GM18873 (cell line): ENCODE measurements around the gene CORO2A.
"Not testable (repeated sequence)": the region's sequence is repeated elsewhere in the genome, so short reads cannot be mapped to it uniquely, and the experiment has no call there.

Experiments used
- ATAC-seq: cut with Tn5 transposase; IDR thresholded peaks from one replicate; pipeline ENCODE4 v1.9.1; 2021; ENCODE audit warnings: mild to moderate bottlenecking, moderate library complexity, moderate number of reproducible peaks; ENCODE audit not compliant: unreplicated experiment, low FRiP score

CORO2A gene

GRCh38 chr9:98146101-98146991 is 46.1 kb downstream of the CORO2A start:
- peak; percentile 36 for ATAC-seq

DNA sequence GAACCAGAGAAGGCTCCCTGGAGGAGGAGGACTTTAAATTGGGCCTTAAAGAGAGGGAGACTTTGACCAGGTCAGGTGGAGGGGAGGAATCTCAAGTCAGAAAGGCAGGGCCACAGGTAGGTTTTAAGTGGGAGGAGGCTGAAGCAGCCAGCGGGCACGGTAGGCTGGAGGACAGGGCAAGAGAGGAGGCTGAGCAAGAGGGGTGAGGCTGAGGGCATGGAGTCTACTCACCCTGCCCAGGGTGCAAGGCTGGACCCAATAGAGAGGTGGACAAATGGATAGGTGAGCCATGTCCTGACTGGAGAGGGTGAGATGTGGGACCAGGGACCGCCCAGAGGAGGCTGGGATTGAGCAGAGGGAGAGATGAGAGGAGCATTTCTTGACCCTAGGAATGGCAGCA is 47.8 kb downstream of the CORO2A start:
- ATAC-seq, result no peak

DNA sequence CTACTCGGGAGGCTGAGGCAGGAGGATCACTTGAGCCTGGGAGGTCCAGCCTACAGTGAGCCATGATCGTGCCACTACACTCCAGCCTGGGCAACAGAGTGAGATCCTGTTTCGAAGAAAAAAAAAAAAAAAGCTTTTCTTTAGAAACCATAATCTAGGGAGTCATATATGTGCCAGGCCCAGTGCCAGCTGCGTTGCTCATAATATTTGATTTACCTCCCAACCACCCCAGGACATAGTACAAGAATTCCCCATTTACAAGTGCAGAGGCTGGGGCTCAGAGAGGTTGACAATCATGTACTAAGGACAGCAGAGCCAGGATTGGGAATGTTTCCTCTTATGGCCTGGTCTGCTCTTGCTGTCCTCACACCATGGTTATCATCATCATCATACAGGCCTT is 48.4 kb downstream of the CORO2A start:
- ATAC-seq, result no peak

GRCh38 chr9:98142925-98143481 is 49.4 kb downstream of the CORO2A start:
- no peak for ATAC-seq

GRCh38 chr9:98142182-98142907 is 50.1 kb downstream of the CORO2A start:
- ATAC-seq, result no peak

DNA sequence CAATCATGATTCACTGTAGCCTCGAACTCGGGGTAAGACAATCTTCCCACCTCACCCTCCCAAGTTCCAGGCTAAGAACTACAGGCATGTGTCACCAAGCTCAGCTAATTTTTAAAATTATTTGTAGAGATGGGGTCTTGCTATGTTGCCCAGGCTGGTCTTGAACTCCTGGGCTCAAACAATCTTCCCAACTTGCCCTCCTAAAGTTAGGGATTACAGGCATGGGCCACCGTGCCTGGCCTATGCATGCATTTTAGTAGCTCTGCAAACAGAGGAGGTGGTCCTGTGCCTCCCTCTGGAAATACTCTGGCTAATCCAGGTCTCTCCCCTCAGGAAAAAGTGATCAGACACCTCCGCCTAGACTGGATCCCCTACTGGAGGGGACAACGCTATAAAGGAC is 51.9 kb downstream of the CORO2A start:
- ATAC-seq, result no peak

- ATAC-seq, result no peak
Observed at GRCh38 chr9:98136489-98136888, 55.9 kb downstream of the CORO2A start.

DNA sequence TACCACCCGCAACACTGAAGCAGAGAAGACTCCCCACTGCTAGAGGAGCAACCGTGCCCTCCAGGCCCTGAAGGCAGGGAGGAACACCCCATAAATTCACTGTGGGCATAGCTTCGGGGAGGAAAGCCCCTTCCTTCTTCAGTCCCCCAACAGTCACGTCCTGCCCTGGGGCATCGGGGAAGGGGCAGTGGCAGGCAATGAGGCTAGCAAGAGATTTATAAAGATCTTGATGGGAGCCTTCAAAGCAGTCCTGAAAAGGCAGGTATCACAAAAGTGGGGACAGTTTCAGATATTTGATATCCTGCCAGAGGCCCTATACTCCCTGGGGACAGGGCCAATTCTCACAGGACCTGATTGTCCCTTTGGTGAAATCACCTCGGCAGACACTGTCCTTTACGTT is 56.5 kb downstream of the CORO2A start:
- ATAC-seq, result no peak

- ATAC-seq, result no peak
Observed at GRCh38 chr9:98135558-98135934, 56.9 kb downstream of the CORO2A start.

DNA sequence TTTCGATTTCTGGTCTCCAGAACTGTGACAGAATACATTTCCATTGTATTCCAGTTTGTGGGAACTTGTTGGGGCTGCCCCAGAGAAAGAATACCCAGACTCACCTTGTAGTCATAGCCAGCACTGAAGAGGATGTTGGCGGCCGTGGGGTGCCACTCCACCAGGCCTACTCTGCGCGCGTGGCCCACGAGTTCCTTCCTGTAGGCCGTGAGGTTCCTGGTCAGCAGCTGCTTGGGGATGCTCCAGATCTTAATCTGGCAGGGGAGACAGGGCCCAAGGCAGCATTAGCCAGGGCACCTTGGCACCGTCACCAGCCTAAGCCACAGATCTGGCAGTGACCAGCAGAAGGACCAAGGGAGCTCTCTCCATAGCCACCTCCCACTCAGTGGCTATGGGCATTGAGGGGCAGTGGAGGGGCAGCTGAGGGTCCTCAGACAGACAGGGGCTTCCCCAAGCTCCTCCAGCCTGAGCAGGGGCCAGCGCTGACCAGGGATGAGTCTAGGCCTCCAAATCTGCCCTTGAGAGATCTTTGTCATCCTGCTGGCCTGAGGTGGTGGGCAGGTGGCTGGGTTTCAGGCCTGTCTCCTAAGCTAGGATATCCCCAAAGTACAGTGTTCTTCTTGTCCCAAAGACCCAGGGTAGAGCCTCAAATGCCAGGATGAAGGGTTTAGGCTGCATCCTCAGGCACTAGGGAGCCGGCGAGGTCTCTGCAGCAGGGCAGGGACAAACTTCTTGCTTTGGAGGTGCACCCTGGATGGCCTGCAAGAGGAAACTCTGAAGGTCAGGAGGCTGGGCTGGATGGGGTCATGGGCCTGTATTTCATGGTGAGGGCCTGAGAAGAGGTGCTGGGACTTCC is 57.5 kb downstream of the CORO2A start:
- ATAC-seq, result no peak

DNA sequence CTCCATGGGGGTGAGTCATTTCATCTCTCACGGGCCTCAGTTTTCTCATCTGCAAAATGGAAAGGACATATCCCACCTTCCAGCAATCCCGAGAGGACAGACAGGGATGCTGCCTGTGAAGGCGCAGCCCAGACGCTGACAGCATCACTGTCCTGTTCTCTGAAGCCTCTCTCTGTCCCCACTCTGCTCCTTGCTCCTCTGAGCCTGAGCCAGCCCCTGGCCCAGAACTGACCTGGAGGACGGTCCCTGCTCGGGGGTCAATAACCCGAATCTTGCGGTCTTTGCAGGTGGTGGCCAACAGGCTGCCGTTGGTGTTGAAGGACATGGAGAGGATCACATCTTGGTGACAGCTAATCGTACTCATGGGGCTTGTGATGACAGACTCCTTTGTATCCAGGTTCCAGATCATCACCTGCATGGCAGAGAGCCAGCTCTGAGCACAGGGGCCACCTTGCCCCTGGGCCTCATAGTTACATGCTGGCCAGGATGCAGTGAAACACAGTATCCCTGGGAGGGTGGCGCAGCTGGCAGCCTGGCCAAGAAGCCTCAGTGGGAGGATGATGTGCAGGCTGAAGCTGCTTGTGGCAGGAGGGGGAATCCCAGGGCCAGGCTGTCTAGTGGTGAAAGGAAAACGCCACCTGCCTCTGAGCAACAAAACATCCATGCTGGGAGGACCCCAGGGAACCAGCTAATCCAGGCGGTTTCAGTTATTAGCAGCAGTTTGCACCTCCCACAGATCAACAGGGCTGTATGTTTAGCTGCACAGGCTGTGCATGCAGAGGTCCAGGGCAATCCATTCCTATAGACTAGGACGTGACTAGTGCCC is 59.4 kb downstream of the CORO2A start:
- ATAC-seq, result no peak

DNA sequence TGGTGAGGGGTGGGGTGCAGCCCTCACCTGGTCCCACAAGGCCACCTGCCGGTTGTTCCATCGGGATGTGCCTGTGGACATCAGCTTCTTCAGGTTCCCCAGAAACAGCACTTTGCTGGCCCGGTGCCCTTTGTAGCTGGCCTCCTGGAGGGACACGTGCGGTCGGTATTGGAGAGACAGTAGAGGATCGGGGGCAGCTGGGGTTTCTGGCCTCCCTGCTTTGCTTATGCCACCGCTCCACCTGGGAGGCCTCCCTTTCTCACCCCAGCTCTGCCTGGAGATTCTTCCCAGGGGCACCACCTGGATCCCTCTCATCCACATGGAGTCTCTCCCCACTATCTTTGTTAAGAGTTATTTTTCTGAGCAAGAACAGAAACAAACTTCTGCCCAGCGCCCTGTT is 60.3 kb downstream of the CORO2A start:
- no peak for ATAC-seq

- no peak for ATAC-seq
Observed at GRCh38 chr9:98130576-98131228, 61.7 kb downstream of the CORO2A start.

DNA sequence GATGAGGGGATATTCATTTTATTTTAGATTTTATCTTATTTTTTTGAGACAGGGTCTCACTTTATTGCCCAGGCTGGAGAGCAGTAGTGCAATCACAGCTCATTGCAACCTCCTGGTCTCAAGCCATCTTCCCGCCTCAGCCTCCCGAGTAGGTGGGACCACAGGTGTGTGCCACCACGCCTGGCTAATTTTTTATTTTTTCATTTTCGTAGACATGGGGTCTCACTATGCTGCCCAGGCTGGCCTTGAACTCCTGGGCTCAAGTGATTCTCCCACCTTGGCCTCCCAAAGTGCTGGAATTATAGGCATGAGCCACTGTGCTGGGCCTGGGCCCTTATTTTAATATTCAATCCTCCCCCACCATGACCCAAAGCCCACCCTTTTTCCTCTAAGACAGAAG is 62.4 kb downstream of the CORO2A start:
- not testable (repeated sequence) for ATAC-seq

DNA sequence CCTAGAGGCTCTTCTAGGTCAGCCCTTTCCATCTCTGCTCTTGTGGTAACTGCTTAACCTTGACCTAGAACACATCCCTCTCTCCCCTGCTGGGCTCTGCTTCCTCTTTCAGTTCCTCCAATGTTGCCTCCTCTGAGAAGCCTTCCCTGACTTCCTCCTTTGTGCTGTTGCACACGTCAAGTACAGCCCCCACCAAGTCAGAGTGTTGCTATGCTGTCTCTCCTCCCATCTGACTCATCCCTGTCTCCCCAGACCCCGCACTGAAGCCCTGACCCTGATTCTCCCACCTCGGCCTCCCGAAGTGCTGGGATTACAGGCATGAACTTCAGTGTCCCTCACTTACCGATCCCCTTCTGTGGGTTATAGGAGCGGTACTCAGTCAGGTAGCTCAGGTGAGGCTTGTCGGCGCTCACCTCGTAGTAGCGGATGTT is 63.0 kb downstream of the CORO2A start:
- no peak for ATAC-seq

GRCh38 chr9:98128316-98128715 is 64.1 kb downstream of the CORO2A start:
- ATAC-seq, result no peak

DNA sequence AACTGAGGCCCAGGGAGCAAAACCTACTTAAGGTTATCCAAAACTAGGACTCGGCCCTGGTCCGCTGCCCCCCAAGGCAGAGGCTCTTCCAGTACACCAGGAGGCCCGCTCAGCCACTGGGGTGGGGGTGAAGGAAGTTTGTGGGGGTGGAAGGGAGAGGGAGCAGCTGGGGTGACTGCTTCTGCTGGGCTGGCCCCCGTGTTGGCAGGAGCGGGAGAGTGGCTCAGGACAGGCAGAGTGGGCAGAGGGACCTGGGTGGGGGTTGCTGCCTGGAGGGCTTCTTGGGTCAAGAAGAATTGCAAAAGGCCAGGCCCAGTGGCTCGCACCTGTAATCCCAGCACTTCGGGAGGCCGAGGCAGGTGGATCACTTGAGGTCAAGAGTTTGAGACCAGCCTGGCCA is 65.2 kb downstream of the CORO2A start:
- no peak for ATAC-seq

DNA sequence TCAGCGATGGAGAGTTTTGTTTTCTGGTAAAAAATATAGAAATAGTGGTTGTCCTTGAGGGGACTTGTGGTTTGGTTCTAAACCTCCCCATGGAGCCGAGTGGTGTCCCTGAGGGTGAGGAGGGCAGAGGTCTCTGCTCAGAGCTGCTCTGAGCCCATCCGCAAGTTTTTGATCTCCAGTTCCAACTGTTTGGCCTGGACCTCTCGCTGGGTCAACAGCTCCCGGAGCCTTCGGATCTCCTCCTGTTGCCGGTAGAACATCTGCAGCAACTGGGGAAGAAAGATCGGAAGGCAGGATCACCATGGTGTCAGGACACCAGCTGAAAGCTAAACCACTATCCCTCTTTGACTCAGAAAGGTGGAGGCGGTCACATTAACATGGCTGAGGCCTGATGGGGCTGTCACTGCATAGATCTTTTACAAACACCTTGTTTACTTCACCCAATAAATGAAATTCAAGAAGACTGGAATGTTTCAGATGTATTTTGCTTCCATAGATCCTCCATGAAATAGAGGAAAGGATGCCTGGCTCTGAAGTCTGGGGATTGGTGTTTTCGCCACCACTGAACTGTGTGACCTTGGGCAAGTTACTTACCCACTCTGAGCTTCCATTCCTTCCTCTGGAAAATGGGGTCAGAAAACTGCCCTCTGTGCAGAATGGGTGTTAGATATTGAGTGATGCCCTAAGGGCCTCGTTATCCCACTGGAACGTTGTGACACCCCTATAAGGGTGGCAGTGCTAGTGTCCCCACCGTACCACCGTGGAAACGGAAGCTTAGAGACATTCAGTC is 67.6 kb downstream of the CORO2A start:
- ATAC-seq, result no peak
